Upper lobe of left lung (tissue), 4 donors: ENCODE data around the gene PRKCQ.

Experiments used
- EP300 ChIP-seq, 4 donors: sonication (generic); formaldehyde crosslinking; IDR thresholded peaks; one replicate each; pipeline ENCODE4 v1.5.1; 2017; ENCODE audit warnings: antibody characterized with exemption in 4 of 4, control low read depth in 2 of 4
- POLR2A ChIP-seq, 4 donors: fragments of 450-650 bp; IDR thresholded peaks; one replicate each; pipeline ENCODE4 v1.5.1; 2016 to 2017; ENCODE audit warnings: antibody characterized with exemption in 4 of 4, mild to moderate bottlenecking in 2 of 4
- POLR2AphosphoS5 ChIP-seq, 2 donors: sonication (generic); formaldehyde crosslinking; IDR thresholded peaks; one replicate each; pipeline ENCODE4 v1.5.1; 2017; ENCODE audit warnings: antibody characterized with exemption in 2 of 2
- TF ChIP-seq, protein P1 (sequence below), 6 experiments: fragments of 450-650 bp in 4 of 6; fragments of 200-600 bp in 2 of 6; sonication (generic) in 2 of 6; IDR thresholded peaks; one replicate each; pipeline ENCODE4 v1.5.1; 2016 to 2019; ENCODE audit warnings: antibody characterized with exemption in 6 of 6

DNA sequence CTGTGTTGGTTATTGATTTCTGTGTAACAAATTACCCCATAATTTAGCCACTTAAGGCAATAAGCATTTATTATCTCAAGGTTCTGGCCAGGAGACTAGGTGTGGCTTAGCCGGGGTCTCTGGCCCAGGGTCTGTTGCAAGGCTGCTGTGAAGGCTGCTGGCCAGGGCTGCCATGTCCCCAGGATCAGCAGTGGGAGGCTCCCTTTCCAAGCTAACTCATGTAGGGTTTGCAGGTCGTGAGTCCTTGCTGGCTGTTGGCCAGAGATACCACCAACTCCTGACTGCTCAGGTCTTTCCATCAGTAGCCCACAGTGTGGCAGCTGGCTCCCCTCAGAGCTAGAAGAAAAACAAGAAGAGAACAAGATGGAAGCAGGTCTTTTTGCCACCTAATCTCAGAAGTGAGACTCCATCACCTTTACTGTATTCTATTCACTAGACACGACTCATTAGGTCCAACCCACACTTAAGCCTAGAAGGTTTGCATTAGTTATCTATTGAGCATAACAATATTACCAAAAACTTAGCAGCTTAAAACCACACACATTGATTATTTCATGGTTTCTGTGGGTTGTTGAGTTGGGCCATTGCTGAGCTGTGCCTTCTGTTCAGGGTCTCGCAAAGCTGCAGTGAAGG is 191.7 kb downstream of the PRKCQ start:
- TF ChIP-seq, protein P1, sequence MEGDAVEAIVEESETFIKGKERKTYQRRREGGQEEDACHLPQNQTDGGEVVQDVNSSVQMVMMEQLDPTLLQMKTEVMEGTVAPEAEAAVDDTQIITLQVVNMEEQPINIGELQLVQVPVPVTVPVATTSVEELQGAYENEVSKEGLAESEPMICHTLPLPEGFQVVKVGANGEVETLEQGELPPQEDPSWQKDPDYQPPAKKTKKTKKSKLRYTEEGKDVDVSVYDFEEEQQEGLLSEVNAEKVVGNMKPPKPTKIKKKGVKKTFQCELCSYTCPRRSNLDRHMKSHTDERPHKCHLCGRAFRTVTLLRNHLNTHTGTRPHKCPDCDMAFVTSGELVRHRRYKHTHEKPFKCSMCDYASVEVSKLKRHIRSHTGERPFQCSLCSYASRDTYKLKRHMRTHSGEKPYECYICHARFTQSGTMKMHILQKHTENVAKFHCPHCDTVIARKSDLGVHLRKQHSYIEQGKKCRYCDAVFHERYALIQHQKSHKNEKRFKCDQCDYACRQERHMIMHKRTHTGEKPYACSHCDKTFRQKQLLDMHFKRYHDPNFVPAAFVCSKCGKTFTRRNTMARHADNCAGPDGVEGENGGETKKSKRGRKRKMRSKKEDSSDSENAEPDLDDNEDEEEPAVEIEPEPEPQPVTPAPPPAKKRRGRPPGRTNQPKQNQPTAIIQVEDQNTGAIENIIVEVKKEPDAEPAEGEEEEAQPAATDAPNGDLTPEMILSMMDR (IDR thresholded peaks at IDR 0.05), result no peak
- no peak for TF ChIP-seq EP300 (IDR thresholded peaks at IDR 0.05)
- no peak for TF ChIP-seq POLR2AphosphoS5 (IDR thresholded peaks at IDR 0.05)
- TF ChIP-seq POLR2A (IDR thresholded peaks at IDR 0.05), result no peak
